Fibroblast of villous mesenchyme (primary cell): ENCODE results near the gene S100A8. TPM values are rescaled to one million over a fixed set of nuclear protein-coding genes. Genes with fewer than 3 reads are reported as not detected.

Source experiments
- DNase-seq: peaks from one replicate; pipeline ENCODE4 v3.0.0-alpha.2; 2010; ENCODE audit warnings: low read depth
- H3K4me3 ChIP-seq: 2 replicates; pipeline ENCODE4 v1.5.1; 2011; ENCODE audit warnings: low read depth, mild to moderate bottlenecking, low read length
- total RNA-seq: library from RNA; depleted of rRNA; stranded (reverse); fragments of >200 nt; gene quantifications from 2 replicates; pipeline ENCODE4 v1.2.3, GENCODE V29; 2012
- TF ChIP-seq, protein P1 (sequence below): IDR thresholded peaks from 2 replicates; pipeline ENCODE4 v1.5.1; 2012; ENCODE audit warnings: low read depth, mild to moderate bottlenecking, low read length; ENCODE audit not compliant: insufficient read depth

Gene S100A8
- total RNA-seq, 1 donor, result not detected

DNA sequence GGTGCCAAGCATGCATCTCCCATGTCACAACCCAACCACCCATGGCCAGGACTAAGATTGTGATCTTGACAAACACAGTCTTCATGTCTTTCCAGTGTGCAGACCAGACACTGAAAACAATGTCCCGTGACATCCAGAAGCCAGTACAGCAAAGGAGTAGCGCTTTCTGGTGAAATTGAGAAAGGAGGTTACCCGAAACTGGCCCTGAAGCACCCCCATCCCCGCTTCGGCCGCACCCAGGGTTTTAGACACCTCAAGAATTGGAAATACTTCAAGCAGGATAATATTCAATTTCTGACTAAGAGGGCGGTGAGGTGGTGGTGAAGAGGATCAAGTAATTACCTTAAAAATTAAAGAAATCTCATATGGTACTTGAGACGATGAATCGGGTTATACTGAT is 10.6 kb upstream of the S100A8 start:
- no peak for DNase-seq
- TF ChIP-seq, protein P1, sequence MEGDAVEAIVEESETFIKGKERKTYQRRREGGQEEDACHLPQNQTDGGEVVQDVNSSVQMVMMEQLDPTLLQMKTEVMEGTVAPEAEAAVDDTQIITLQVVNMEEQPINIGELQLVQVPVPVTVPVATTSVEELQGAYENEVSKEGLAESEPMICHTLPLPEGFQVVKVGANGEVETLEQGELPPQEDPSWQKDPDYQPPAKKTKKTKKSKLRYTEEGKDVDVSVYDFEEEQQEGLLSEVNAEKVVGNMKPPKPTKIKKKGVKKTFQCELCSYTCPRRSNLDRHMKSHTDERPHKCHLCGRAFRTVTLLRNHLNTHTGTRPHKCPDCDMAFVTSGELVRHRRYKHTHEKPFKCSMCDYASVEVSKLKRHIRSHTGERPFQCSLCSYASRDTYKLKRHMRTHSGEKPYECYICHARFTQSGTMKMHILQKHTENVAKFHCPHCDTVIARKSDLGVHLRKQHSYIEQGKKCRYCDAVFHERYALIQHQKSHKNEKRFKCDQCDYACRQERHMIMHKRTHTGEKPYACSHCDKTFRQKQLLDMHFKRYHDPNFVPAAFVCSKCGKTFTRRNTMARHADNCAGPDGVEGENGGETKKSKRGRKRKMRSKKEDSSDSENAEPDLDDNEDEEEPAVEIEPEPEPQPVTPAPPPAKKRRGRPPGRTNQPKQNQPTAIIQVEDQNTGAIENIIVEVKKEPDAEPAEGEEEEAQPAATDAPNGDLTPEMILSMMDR, result no peak
- no peak overlapping the region for H3K4me3 ChIP-seq

DNA sequence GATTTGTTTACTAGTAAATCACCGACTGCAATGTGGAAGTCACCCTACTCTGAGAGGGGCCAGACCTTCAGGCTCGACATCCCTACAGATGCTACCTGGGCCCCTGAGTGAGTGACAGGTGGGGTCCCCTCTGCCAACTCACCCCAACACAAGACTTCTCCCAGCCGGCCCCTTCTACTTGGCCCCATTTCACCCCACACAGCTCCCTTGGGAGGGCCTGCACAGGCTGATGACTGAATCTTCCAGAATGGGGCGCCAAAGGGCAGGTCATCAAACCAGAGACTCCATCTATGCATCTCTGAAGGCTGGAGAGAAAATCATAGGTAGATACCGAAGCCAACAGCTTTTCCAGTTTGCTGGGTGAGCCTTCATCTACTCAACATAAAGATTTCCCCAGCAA is 9.4 kb upstream of the S100A8 start:
- TF ChIP-seq, protein P1, result peak; percentile 15
- DNase-seq, result no peak
- H3K4me3 ChIP-seq, result no peak overlapping the region

DNA sequence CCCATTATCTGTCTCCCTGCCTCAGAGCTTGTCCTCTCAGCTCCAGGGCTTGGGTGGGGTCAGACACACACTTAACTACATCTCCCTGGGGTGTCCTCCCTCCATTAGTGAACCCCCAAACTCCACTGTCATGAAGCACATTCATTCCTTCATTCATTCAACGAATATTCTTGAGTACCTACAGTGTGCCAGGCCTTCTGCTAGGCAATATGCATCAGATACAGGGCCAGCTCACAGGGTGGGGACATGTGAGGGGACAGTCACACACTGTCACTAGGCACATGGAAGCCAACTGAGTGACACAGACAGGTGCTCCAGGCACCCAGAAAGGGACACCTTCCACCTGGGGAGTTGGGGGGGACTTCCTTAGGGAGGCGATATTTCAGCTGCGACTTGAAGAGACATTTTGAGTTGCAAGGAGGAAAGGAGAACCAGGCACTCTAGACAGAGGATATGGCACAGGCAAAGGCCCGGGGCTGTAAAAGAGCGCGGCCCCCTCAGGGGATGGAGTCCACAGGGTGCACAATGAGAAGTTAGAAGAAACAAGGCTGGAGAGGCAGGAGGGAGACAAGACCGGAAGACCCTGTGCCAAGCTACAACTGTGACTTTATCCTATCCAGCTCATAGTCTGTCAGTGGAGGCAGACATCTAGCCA is 8.7 kb upstream of the S100A8 start:
- H3K4me3 ChIP-seq, result no peak overlapping the region
- TF ChIP-seq, protein P1, result no peak
- DNase-seq, result no peak

DNA sequence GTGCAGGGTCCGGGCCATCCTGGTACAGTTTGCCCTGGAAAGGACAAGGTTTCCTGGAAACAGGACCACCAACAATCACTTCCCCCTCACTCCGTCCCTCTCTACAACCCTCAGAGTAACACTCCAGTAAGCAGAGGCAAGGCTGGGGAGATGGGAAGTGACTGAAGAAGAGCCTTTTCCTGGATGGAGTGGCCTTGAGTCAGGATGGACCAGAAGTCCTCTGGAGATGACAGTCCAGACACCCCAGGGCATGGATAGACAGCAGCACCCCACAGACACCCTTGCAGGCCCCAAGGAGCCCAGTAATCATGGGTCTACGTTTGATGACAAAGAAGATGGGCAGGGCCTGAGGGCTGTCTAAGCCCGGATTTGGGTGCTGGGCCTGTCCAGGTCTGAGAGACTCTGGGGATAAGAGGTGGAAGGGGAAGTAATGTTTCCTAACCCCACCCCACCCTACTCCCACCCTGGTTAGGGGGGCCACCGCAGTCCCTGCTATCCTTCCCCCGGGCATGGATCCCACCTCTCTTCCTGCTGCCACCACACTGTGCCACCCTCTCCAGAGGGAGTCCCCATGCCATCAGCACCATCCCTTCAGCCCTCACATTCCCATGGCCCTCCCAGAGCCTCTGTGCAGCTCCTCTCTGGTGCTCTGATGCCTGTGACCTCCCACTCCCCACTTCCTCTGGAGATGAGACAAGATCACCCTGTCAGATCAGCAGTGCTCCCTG is 7.2 kb upstream of the S100A8 start:
- TF ChIP-seq, protein P1, result no peak
- no peak for DNase-seq
- H3K4me3 ChIP-seq, result no peak overlapping the region

DNA sequence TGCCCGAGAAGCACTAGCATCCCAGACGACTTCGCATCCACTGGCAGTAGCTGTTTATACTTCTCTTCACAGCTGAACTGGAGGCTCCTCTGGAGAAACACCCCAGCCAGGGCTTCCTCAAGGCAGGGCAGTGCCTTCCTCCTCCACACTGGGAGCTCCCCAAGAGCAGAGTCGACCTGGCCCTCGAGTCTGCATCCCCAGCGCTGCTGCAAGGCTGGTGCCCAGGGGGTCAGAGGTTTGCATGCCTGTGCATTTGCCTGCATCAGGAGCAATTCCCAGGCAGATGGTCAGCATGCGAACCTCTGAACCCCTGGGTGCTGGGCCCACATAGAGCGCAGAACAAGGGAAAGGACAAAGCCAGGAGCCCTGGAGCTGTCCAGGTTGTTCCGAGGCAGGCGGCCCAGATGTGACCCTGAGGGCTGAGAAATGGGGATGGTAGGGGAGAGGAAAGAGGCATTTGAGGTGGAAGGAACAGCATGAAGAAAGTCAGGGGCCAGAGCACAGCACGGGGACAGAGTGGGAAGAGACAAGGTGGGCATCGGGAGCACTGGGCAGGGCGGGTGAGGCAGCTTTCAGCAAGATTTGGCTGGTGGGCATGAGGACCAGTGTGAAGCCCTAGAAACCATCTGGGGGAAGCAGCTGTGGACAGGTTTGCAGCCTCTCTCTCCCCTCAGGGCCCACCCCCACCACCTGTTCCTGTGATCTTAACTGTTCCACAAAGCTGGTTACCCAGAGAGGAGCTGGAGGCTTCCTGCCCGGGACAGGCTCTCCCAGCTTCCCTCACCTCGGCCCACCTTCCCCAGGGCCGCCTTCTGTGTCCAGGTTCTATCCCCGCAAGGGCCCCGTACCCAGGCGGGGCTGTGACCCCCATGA is 6.4 kb upstream of the S100A8 start:
- no peak for DNase-seq
- TF ChIP-seq, protein P1, result no peak
- H3K4me3 ChIP-seq, result no peak overlapping the region

DNA sequence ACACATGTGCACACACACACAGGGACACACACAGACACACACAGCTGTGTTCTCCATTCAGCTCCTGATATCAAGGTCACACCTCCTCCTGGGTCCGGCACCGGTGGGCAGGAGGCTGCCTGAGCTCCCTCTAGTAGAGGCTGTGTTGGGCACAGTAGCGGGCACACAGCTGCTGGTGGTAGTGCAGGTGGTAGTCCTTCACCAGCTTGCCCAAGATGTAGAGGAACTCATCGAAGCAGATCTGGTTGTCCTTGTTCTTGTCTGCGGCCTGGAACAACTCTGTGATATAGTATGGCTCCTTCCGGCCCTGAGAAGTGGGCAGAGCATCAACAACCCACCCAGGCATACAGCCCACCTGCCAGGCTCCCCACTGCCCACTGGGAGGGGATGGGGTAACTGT is 5.6 kb upstream of the S100A8 start:
- TF ChIP-seq, protein P1, result no peak
- no peak overlapping the region for H3K4me3 ChIP-seq
- DNase-seq, result no peak
